Smooth muscle cell (in vitro differentiated cells): ENCODE measurements around the gene MRPL23. TPM values are rescaled to one million over a fixed set of nuclear protein-coding genes. Genes with fewer than 3 reads are reported as not detected.

Source experiments
- microRNA counts: library from miRNA; unstranded; fragments of <30 nt; microRNA quantifications from one replicate; lab custom pipeline; 2016
- polyA plus RNA-seq: library from polyadenylated mRNA; unstranded; fragments of >200 nt; fragmentation: Nextera tagmentation; extraction: Ambion mirVana; gene quantifications from 2 replicates; pipeline ENCODE4 v1.2.1, GENCODE V29; 2016
- small RNA-seq: library from RNA; depleted of rRNA; stranded (forward); fragments of <200 nt; gene quantifications from one replicate; pipeline ENCODE3, GENCODE V24; 2014
- total RNA-seq: library from RNA; depleted of rRNA; stranded (reverse); fragments of >200 nt; gene quantifications from 2 replicates; pipeline ENCODE4 v1.2.3, GENCODE V29; 2014

Gene MRPL23
- total and polyA plus RNA-seq, 2 experiments from 2014 or later, result 38.8 to 51.6 TPM

MicroRNAs within 50 kb of the gene (microRNA counts, 767-probe panel; counts per million panel counts)
- microRNA hsa-miR-675-5p (lab: Ali Mortazavi, UCI), result 183 counts per million

Small RNA genes lying within 50 kb of the gene (small RNA-seq; reads per million reads assigned to genes)
- gene RF01972 (not detected), gene RF01973 (not detected)

Other genes with a start within 250 kb of the MRPL23 start
- gene IFITM10, start 196.7 kb upstream of the MRPL23 start, total RNA-seq, result 0.49 and 2.5 TPM in 2 replicates
- 2.2 and 4.2 TPM in 2 replicates for gene IFITM10, start 196.7 kb upstream of the MRPL23 start, polyA plus RNA-seq
- 101 and 123 TPM in 2 replicates for gene CTSD, start 183.4 kb upstream of the MRPL23 start, total RNA-seq
- gene CTSD, start 183.4 kb upstream of the MRPL23 start, polyA plus RNA-seq, result 301 and 310 TPM in 2 replicates
- gene SYT8, start 112.3 kb upstream of the MRPL23 start, total RNA-seq, result 0.13 TPM in 1 of 2 replicates, not detected in the other
- 1.4 and 2.0 TPM in 2 replicates for gene SYT8, start 112.3 kb upstream of the MRPL23 start, polyA plus RNA-seq
- 0.94 TPM in 1 of 2 replicates, not detected in the other for gene TNNI2, start 108.4 kb upstream of the MRPL23 start, total RNA-seq
- gene TNNI2, start 108.4 kb upstream of the MRPL23 start, polyA plus RNA-seq, result 0.74 and 1.2 TPM in 2 replicates
- gene LSP1, start 94.2 kb upstream of the MRPL23 start, total RNA-seq, result 1.7 and 2.1 TPM in 2 replicates
- 8.7 and 13.7 TPM in 2 replicates for gene LSP1, start 94.2 kb upstream of the MRPL23 start, polyA plus RNA-seq
- gene PRR33, start 55.4 kb upstream of the MRPL23 start, total RNA-seq, result not detected in 2 replicates
- not detected in 2 replicates for gene PRR33, start 55.4 kb upstream of the MRPL23 start, polyA plus RNA-seq
- 1.9 TPM in 1 of 2 replicates, not detected in the other for gene TNNT3, start 27.6 kb upstream of the MRPL23 start, total RNA-seq
- 0.97 and 4.7 TPM in 2 replicates for gene TNNT3, start 27.6 kb upstream of the MRPL23 start, polyA plus RNA-seq
- gene H19, start 50.5 kb downstream of the MRPL23 start, total RNA-seq, result 3.3 and 6.5 TPM in 2 replicates
- gene H19, start 50.5 kb downstream of the MRPL23 start, polyA plus RNA-seq, result 2.5 and 2.6 TPM in 2 replicates
- gene IGF2, start 192.1 kb downstream of the MRPL23 start, total RNA-seq, result 2,086 and 2,274 TPM in 2 replicates
- gene IGF2, start 192.1 kb downstream of the MRPL23 start, polyA plus RNA-seq, result 3,825 and 3,877 TPM in 2 replicates
- not detected in 2 replicates for gene INS, start 213.9 kb downstream of the MRPL23 start, total RNA-seq
- gene INS, start 213.9 kb downstream of the MRPL23 start, polyA plus RNA-seq, result not detected in 2 replicates
- gene TH, start 224.5 kb downstream of the MRPL23 start, total RNA-seq, result not detected in 2 replicates
- not detected in 2 replicates for gene TH, start 224.5 kb downstream of the MRPL23 start, polyA plus RNA-seq